Liver (tissue), 9 donors: ENCODE results near the gene GTF2B. TPM values are rescaled to one million over a fixed set of nuclear protein-coding genes. Genes with fewer than 3 reads are reported as not detected.

ENCODE experiments used
- DNase-seq: peaks from one replicate; pipeline ENCODE4 v3.0.0-alpha.2; 2017; ENCODE audit warnings: low spot score
- H3K27ac ChIP-seq, 2 donors: one replicate each; pipeline ENCODE4 v1.7.0; 2013; ENCODE audit warnings: inconsistent platforms in 2 of 2, low read length in 2 of 2, control low read depth in 1 of 2, low read depth in 1 of 2, mild to moderate bottlenecking in 1 of 2
- H3K27me3 ChIP-seq, 4 donors: one replicate each; pipeline versions ENCODE4 v1.6.1 to v1.7.0; 2013; ENCODE audit warnings: low read length in 3 of 4, inconsistent platforms in 1 of 4, mild to moderate bottlenecking in 1 of 4, moderate library complexity in 1 of 4; ENCODE audit not compliant: control insufficient read depth in 4 of 4, insufficient read depth in 4 of 4
- H3K36me3 ChIP-seq, 4 donors: one replicate each; pipeline versions ENCODE4 v1.6.1 to v1.7.0; 2013; ENCODE audit warnings: low read length in 3 of 4, mild to moderate bottlenecking in 3 of 4, low read depth in 1 of 4, moderate library complexity in 1 of 4; ENCODE audit not compliant: control insufficient read depth in 4 of 4, insufficient read depth in 3 of 4
- H3K4me1 ChIP-seq, 4 donors: one replicate each; pipeline versions ENCODE4 v1.6.1 to v1.7.0; 2013; ENCODE audit warnings: low read length in 3 of 4, mild to moderate bottlenecking in 3 of 4, moderate library complexity in 1 of 4; ENCODE audit not compliant: control insufficient read depth in 4 of 4, insufficient read depth in 4 of 4
- H3K4me3 ChIP-seq, 3 donors: one replicate each; pipeline versions ENCODE4 v1.6.1 to v1.7.0; 2013; ENCODE audit warnings: low read length in 3 of 3, control low read depth in 1 of 3, low read depth in 1 of 3, mild to moderate bottlenecking in 1 of 3
- H3K9ac ChIP-seq, 2 donors: one replicate each; pipeline ENCODE4 v1.7.0; 2013; ENCODE audit warnings: low read length in 2 of 2, mild to moderate bottlenecking in 2 of 2, moderate library complexity in 2 of 2, control low read depth in 1 of 2, low read depth in 1 of 2
- H3K9me3 ChIP-seq, 4 donors: one replicate each; pipeline versions ENCODE4 v1.6.1 to v1.7.0; 2013; ENCODE audit warnings: low read length in 3 of 4; ENCODE audit not compliant: control insufficient read depth in 4 of 4
- ATF3 ChIP-seq: IDR thresholded peaks from 2 replicates; pipeline ENCODE4 v1.6.1; 2016; ENCODE audit warnings: antibody characterized with exemption
- EGR1 ChIP-seq, 2 donors: IDR thresholded peaks; 2 replicates each; pipeline ENCODE4 v1.6.1; 2016 to 2018; ENCODE audit warnings: antibody characterized with exemption in 2 of 2, low read depth in 2 of 2
- FOXA1 ChIP-seq: IDR thresholded peaks from 2 replicates; pipeline ENCODE4 v1.6.1; 2016; ENCODE audit warnings: antibody characterized with exemption
- FOXA2 ChIP-seq: IDR thresholded peaks from 2 replicates; pipeline ENCODE4 v1.6.1; 2016; ENCODE audit warnings: antibody characterized with exemption
- GABPA ChIP-seq, 2 donors: IDR thresholded peaks in 1 of 2; conservative IDR thresholded peaks in 1 of 2; 2 replicates each; pipeline ENCODE4 v1.6.1; 2016; ENCODE audit warnings: antibody characterized with exemption in 2 of 2, mild to moderate bottlenecking in 1 of 2, moderate library complexity in 1 of 2
- HNF4A ChIP-seq, 2 donors: conservative IDR thresholded peaks; 2 replicates each; pipeline ENCODE4 v1.6.1; 2016; ENCODE audit warnings: antibody characterized with exemption in 2 of 2, mild to moderate bottlenecking in 2 of 2
- JUND ChIP-seq, 2 donors: IDR thresholded peaks; 2 replicates each; pipeline ENCODE4 v1.6.1; 2016; ENCODE audit warnings: antibody characterized with exemption in 2 of 2
- NR2F2 ChIP-seq: IDR thresholded peaks from 2 replicates; pipeline ENCODE4 v1.6.1; 2016; ENCODE audit warnings: antibody characterized with exemption
- REST ChIP-seq: IDR thresholded peaks from 2 replicates; pipeline ENCODE4 v1.6.1; 2016; ENCODE audit warnings: antibody characterized with exemption, mild to moderate bottlenecking
- TAF1 ChIP-seq: conservative IDR thresholded peaks from 2 replicates; pipeline ENCODE4 v1.6.1; 2016; ENCODE audit warnings: antibody characterized with exemption, mild to moderate bottlenecking
- YY1 ChIP-seq: IDR thresholded peaks from 2 replicates; pipeline ENCODE4 v1.6.1; 2016; ENCODE audit warnings: antibody characterized with exemption, mild to moderate bottlenecking
- ZBTB33 ChIP-seq: IDR thresholded peaks from 2 replicates; pipeline ENCODE4 v1.6.1; 2016; ENCODE audit warnings: antibody characterized with exemption
- WGBS: extraction: QIAGEN DNeasy Blood & Tissue Kit; methylation state at CpG from one replicate; pipeline ENCODE4 v1.1.7; 2013; 5-methylcytosine and 5-hydroxymethylcytosine counted together
- polyA plus RNA-seq, 2 donors: library from polyadenylated mRNA; stranded (reverse) in 1 of 2; unstranded in 1 of 2; fragments of 200-250 nt in 1 of 2; fragments of >200 nt in 1 of 2; fragmentation: Nextera tagmentation in 1 of 2; extraction: Ambion mirVana in 1 of 2; gene quantifications; one replicate each; pipeline versions ENCODE4 v1.2.1 to v1.2.3, GENCODE V29; 2013 to 2015
- total RNA-seq, 2 donors: library from RNA; depleted of rRNA; stranded (reverse); fragments of >200 nt; gene quantifications; one replicate each; pipeline ENCODE4 v1.2.3, GENCODE V29; 2014
- TF ChIP-seq, protein P1 (sequence below): IDR thresholded peaks from 2 replicates; pipeline ENCODE4 v1.6.1; 2016; ENCODE audit warnings: antibody characterized with exemption
- TF ChIP-seq, protein P2 (sequence below): fragments of 150-350 bp; IDR thresholded peaks from 2 replicates; pipeline ENCODE4 v1.5.1; 2017; ENCODE audit warnings: improper control_type of control experiment, low read depth, low read length; ENCODE audit not compliant: missing input control
- donor health status: healthy.
- donor health status: healthy.
- donor health status: healthy.
- donor health status: healthy.
- donor health status: healthy.

Gene GTF2B
- total and polyA plus RNA-seq, 4 donors: 13.5 to 50.6 (median 23.5) TPM

DNA sequence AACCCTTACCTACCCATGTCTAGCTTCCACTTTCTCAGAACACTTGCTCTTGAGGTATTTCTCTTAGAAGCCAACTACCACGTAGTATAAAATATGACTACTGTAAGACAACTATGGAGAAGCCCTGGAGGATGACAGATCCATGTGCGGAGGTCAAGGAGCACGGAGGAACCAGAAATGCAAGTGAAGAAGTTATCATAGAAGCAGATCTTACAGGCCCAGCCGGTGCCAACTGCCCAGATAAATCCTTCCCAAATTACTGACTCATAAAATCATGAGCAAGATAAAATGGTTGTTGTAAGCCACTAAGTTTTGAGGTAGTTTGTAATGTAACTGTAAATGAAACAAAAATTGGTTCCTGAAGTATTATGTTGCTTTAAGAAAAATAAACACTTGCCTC is 12.6 kb downstream of the GTF2B start:
- Histone ChIP-seq H3K9me3 (no peaks in the 10 kb centered on the region), H3K27ac (no peak overlapping the region), H3K27me3 (no peaks in the 10 kb centered on the region), H3K4me1 (peaks cover 2 to 37% (median 21%) of the 10 kb centered on the region in 4 donors), H3K9ac (no peak overlapping the region), H3K36me3 (peaks cover 2 to 17% (median 5%) of the 10 kb centered on the region in 4 donors), H3K4me3 (no peak overlapping the region)
- no peak for DNase-seq
- TF ChIP-seq ATF3 (no peak), FOXA1 (no peak), REST (no peak), HNF4A (conservative IDR thresholded peaks at IDR 0.05) (no peak)
- TF ChIP-seq, protein P1, sequence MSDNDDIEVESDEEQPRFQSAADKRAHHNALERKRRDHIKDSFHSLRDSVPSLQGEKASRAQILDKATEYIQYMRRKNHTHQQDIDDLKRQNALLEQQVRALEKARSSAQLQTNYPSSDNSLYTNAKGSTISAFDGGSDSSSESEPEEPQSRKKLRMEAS: no peak
- WGBS: 89% methylated on average over 4 of the region's 4 CpGs

GRCh38 chr1:88877911-88878310 is 13.5 kb downstream of the GTF2B start:
- Histone ChIP-seq H3K9me3 (no peaks in the 10 kb centered on the region), H3K27ac (no peak overlapping the region), H3K36me3 (peaks cover 0 to 13% (median 3%) of the 10 kb centered on the region in 4 donors), H3K9ac (no peak overlapping the region), H3K4me3 (no peak overlapping the region), H3K27me3 (no peaks in the 10 kb centered on the region), H3K4me1 (peaks cover 2 to 39% (median 22%) of the 10 kb centered on the region in 4 donors)
- no peak for DNase-seq
- 61% methylated on average over 9 of the region's 9 CpGs for WGBS
- TF ChIP-seq, protein P1: no peak
- no peak for TF ChIP-seq JUND (IDR thresholded peaks at IDR 0.05)
- TF ChIP-seq NR2F2: no peak
- no peak for TF ChIP-seq ZBTB33
- TF ChIP-seq EGR1 (IDR thresholded peaks at IDR 0.05; ENCODE audit: low read depth in 2 of 2): no peak
- TF ChIP-seq FOXA2: no peak
- no peak for TF ChIP-seq ATF3
- TF ChIP-seq YY1: no peak
- TF ChIP-seq HNF4A (conservative IDR thresholded peaks at IDR 0.05): no peak
- TF ChIP-seq REST: no peak
- TF ChIP-seq, protein P2, sequence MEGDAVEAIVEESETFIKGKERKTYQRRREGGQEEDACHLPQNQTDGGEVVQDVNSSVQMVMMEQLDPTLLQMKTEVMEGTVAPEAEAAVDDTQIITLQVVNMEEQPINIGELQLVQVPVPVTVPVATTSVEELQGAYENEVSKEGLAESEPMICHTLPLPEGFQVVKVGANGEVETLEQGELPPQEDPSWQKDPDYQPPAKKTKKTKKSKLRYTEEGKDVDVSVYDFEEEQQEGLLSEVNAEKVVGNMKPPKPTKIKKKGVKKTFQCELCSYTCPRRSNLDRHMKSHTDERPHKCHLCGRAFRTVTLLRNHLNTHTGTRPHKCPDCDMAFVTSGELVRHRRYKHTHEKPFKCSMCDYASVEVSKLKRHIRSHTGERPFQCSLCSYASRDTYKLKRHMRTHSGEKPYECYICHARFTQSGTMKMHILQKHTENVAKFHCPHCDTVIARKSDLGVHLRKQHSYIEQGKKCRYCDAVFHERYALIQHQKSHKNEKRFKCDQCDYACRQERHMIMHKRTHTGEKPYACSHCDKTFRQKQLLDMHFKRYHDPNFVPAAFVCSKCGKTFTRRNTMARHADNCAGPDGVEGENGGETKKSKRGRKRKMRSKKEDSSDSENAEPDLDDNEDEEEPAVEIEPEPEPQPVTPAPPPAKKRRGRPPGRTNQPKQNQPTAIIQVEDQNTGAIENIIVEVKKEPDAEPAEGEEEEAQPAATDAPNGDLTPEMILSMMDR: no peak
- TF ChIP-seq GABPA (IDR thresholded peaks at IDR 0.05 in 1 of 2, conservative IDR thresholded peaks at IDR 0.05 in 1 of 2): no peak
- no peak for TF ChIP-seq TAF1
